RWPE2 (cell line): Measurements from ENCODE around the gene ABHD13.

ENCODE experiments used
- ATAC-seq: fragments of 200-7000 bp; cut with Tn5 transposase; 3 replicates; pipeline ENCODE4 v1.9.1; 2021; ENCODE audit warnings: low read depth
- DNase-seq: peaks from one replicate; pipeline ENCODE4 v3.0.0-alpha.2; 2020; ENCODE audit warnings: low spot score
- H3K27ac ChIP-seq: fragments of 450-650 bp; 2 replicates; pipeline ENCODE4 v1.5.1; 2017; ENCODE audit warnings: mild to moderate bottlenecking; ENCODE audit not compliant: poor library complexity, severe bottlenecking
- H3K27me3 ChIP-seq: fragments of 250-450 bp; sonication (Bioruptor Pico); 2 replicates; pipeline ENCODE4 v1.5.1; 2021; ENCODE audit warnings: mild to moderate bottlenecking, moderate library complexity; ENCODE audit not compliant: insufficient read depth, poor library complexity, severe bottlenecking
- H3K36me3 ChIP-seq: fragments of 250-450 bp; sonication (Bioruptor Pico); 2 replicates; pipeline ENCODE4 v1.5.1; 2020; ENCODE audit warnings: low read depth, mild to moderate bottlenecking, moderate library complexity
- H3K4me1 ChIP-seq: fragments of 250-450 bp; sonication (Bioruptor Pico); 2 replicates; pipeline ENCODE4 v1.5.1; 2021; ENCODE audit warnings: mild to moderate bottlenecking, moderate library complexity; ENCODE audit not compliant: insufficient read depth, poor library complexity, severe bottlenecking
- H3K4me3 ChIP-seq: fragments of 250-450 bp; sonication (Bioruptor Pico); 2 replicates; pipeline ENCODE4 v1.5.1; 2021; ENCODE audit warnings: mild to moderate bottlenecking, moderate library complexity; ENCODE audit not compliant: severe bottlenecking
- H3K9me3 ChIP-seq: fragments of 250-450 bp; sonication (Bioruptor Pico); 2 replicates; pipeline ENCODE4 v1.5.1; 2021; ENCODE audit warnings: mild to moderate bottlenecking, moderate library complexity; ENCODE audit not compliant: severe bottlenecking
- CTCF ChIP-seq: fragments of 450-650 bp; IDR thresholded peaks from one replicate; pipeline ENCODE4 v1.5.1; 2017; ENCODE audit warnings: mild to moderate bottlenecking, moderate library complexity; ENCODE audit not compliant: poor library complexity, severe bottlenecking

ABHD13 gene

DNA sequence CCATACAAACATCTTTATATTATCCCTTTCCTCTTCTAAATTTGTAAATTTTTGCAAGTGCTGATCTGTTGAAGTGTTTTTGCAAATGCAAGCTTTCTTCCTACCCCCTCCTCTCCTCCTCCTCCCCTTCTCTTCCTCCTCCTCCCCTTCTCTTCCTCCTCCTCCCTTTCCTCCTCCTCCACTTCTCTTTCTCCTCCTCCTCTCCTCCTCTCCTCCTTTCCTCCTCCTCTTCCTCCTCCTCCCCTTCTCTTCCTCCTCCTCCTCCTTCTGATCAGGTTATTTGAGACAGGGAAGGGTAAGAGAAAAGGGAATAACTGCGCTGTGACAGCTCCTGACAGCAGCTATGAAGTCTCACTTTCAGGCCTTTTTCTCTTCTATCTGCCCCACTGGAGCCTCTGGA, 60.3 kb downstream of the ABHD13 start:
- no peak for TF ChIP-seq CTCF
- Histone ChIP-seq H3K4me3 (no peak overlapping the region), H3K9me3 (no peaks in the 10 kb centered on the region), H3K27me3 (peaks cover 3% of the 10 kb centered on the region), H3K4me1 (peaks cover 4% of the 10 kb centered on the region), H3K36me3 (no peaks in the 10 kb centered on the region), H3K27ac (no peak overlapping the region)
- no peak for ATAC-seq
- no peak for DNase-seq

DNA sequence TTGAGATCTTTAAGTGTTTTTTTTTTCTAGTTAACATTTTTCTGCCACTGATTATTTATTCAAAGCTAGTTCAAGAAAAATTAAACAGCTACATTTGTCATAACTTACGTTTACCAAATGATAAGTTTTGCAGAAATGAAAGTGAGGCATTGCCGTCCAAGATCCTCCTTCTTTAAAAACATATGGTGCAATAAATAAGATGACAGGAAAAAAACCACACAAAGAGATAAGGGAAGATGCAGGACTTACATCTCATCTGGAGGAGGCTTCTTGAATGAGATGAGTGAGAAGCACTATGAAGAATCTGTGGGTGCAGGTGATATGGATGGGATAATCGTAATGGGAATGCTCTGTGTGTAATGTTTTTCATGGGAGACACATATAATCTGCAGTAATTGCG, 63.7 kb downstream of the ABHD13 start:
- ATAC-seq (no peak), DNase-seq (no peak)
- no peaks in the 10 kb centered on the region for H3K9me3 ChIP-seq

DNA sequence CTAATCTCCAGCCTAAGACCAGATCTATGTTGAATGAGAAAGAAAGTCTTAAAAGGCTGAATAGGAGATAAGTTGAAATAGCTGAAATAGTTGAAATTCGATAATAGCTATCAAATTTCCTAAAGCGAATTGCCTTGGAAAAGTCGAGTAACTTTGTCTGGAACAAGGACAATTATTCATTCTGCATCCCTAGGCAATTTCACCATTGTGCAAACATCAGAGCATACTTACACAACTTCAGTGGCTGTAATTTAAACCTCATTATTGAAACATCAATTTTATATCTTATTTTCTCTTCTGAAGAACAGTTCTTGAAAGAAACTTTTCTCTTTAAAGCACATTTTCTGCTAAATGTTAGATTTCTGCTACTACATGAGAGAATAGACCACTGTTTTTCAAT, 64.9 kb downstream of the ABHD13 start:
- no peak for DNase-seq
- Histone ChIP-seq H3K4me1 (peaks cover 4% of the 10 kb centered on the region), H3K4me3 (no peak overlapping the region), H3K36me3 (no peaks in the 10 kb centered on the region), H3K9me3 (no peaks in the 10 kb centered on the region), H3K27me3 (peaks cover 8% of the 10 kb centered on the region), H3K27ac (no peak overlapping the region)
- no peak for ATAC-seq
- no peak for TF ChIP-seq CTCF

More for the DNA sequence above, 63.7 kb downstream of the ABHD13 start:
- TF ChIP-seq CTCF, result no peak
- Histone ChIP-seq H3K4me1 (peaks cover 4% of the 10 kb centered on the region), H3K27me3 (peaks cover 3% of the 10 kb centered on the region), H3K36me3 (no peaks in the 10 kb centered on the region), H3K27ac (no peak overlapping the region), H3K4me3 (no peak overlapping the region)
